Tibial nerve (tissue), 3 donors: ENCODE measurements around the gene SPNS3.

ENCODE experiments used
- POLR2A ChIP-seq, 2 donors: fragments of 450-650 bp; IDR thresholded peaks; one replicate each; pipeline ENCODE4 v1.6.1; 2017; ENCODE audit warnings: antibody characterized with exemption in 2 of 2, mild to moderate bottlenecking in 2 of 2, moderate library complexity in 2 of 2
- TF ChIP-seq, protein P1 (sequence below), 5 experiments: fragments of 200-600 bp in 3 of 5; fragments of 450-650 bp in 2 of 5; sonication (generic) in 3 of 5; IDR thresholded peaks; one replicate each; pipeline ENCODE4 v1.5.1; 2016 to 2019; ENCODE audit warnings: antibody characterized with exemption in 5 of 5, mild to moderate bottlenecking in 3 of 5, moderate library complexity in 2 of 5

DNA sequence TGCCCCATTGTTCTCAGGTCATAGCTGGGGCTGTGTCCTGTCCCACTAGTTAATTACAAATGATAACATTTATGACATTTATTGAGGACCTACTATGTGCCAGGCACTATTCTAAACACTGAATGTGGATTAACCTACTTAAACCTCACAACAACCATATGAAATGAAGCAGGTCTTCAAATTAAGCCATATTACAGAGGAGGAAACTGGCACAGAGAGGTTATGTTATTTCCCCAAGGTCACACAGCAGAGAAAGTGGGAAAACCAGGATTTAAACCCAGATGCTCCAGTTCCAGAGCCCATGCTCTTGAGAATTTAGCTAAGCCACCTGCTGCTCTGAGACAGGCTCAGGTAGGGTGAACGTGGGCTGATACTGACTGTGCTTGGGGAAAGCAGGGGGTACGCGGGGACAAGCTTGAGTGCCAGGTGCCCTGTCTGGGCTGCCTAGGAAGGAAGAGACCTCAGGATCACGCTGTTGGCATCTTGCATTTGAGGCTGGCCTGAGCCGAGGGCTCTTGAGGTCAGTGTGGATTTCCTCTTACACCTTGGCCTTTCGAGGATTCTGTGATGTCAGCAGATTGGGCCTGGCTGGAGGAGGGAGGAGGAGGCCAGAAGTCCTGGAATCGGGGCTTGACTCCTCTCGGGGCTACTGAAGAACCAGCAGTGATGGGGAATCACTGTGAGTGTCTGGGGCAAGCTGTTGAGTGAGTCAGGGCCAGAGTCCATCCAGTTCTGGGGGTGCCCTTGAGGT, 73.8 kb downstream of the SPNS3 start:
- TF ChIP-seq, protein P1, sequence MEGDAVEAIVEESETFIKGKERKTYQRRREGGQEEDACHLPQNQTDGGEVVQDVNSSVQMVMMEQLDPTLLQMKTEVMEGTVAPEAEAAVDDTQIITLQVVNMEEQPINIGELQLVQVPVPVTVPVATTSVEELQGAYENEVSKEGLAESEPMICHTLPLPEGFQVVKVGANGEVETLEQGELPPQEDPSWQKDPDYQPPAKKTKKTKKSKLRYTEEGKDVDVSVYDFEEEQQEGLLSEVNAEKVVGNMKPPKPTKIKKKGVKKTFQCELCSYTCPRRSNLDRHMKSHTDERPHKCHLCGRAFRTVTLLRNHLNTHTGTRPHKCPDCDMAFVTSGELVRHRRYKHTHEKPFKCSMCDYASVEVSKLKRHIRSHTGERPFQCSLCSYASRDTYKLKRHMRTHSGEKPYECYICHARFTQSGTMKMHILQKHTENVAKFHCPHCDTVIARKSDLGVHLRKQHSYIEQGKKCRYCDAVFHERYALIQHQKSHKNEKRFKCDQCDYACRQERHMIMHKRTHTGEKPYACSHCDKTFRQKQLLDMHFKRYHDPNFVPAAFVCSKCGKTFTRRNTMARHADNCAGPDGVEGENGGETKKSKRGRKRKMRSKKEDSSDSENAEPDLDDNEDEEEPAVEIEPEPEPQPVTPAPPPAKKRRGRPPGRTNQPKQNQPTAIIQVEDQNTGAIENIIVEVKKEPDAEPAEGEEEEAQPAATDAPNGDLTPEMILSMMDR (IDR thresholded peaks at IDR 0.05), result no peak
- TF ChIP-seq POLR2A (IDR thresholded peaks at IDR 0.05), result no peak
